Activated CD8-positive, alpha-beta T cell treated with anti-CD3 and anti-CD28 coated beads for 36 hours (primary cell): Measurements from ENCODE around the gene YIPF5. TPM values are rescaled to one million over a fixed set of nuclear protein-coding genes. Genes with fewer than 3 reads are reported as not detected.
A peak's percentile ranks its signal among the peaks of the same experiment; 100 is the strongest.

ENCODE experiments used
- ATAC-seq: fragments of 200-7000 bp; cut with Tn5 transposase; one replicate; pipeline ENCODE4 v1.10.0; 2021; ENCODE audit warnings: mild to moderate bottlenecking, moderate library complexity
- CTCF ChIA-PET: fragments of 350-600 bp; sonication (Branson Sonifier 250); formaldehyde crosslinking; loops from one replicate; lab custom pipeline; 2021; ENCODE audit warnings: antibody characterized with exemption; lab: Charles Lee
- POLR2A ChIA-PET: fragments of 350-600 bp; sonication (Branson Sonifier 250); formaldehyde crosslinking; loops from one replicate; lab custom pipeline; 2021; ENCODE audit warnings: antibody characterized with exemption; lab: Charles Lee
- DNase-seq: peaks from one replicate; pipeline ENCODE4 v3.0.0-alpha.2; 2020
- H3K27ac Mint-ChIP-seq: one replicate; pipeline ENCODE4 v1.8.0; 2021; ENCODE audit warnings: mild to moderate bottlenecking, mixed read lengths
- H3K27me3 Mint-ChIP-seq: one replicate; pipeline ENCODE4 v1.8.0; 2021; ENCODE audit warnings: mixed read lengths
- H3K36me3 Mint-ChIP-seq: one replicate; pipeline ENCODE4 v1.8.0; 2021; ENCODE audit warnings: low read depth, mixed read lengths
- H3K4me1 Mint-ChIP-seq: one replicate; pipeline ENCODE4 v1.8.0; 2021; ENCODE audit warnings: low read depth, mixed read lengths
- H3K4me3 Mint-ChIP-seq: one replicate; pipeline ENCODE4 v1.8.0; 2021; ENCODE audit warnings: mild to moderate bottlenecking, moderate library complexity, mixed read lengths
- H3K9me3 Mint-ChIP-seq: one replicate; pipeline ENCODE4 v1.8.0; 2021; ENCODE audit warnings: mixed read lengths
- CTCF ChIP-seq: fragments of 200-600 bp; IDR thresholded peaks from one replicate; pipeline ENCODE4 v1.8.0; 2022; ENCODE audit warnings: antibody characterized with exemption, mild to moderate bottlenecking
- intact Hi-C: fragments of 100-400 bp; cut with micrococcal nuclease; formaldehyde crosslinking; loops from one replicate; pipeline ENCODE4 v1.10.0; 2022
- total RNA-seq, 2 experiments: library from RNA; stranded (reverse); gene quantifications; one replicate each; pipeline ENCODE4 v1.2.3, GENCODE V29; 2021

YIPF5 gene
- total RNA-seq, 2 experiments from 2014 or later: 38.5 to 39.7 TPM

- CTCF ChIA-PET: interaction anchor here (1.8 to 7.2 kb wide), 4 partner anchors 9 to 1187 kb away, joined by 6 to 54 read pairs (median 18); partner anchors contain the start of genes KCTD16 and YIPF5
- Mint-ChIP-seq H3K36me3 (peaks cover 3% of the 10 kb centered on the region), H3K4me3 (peak overlapping the region; percentile 58), H3K4me1 (peaks cover 39% of the 10 kb centered on the region), H3K27ac (no peak overlapping the region), H3K9me3 (peaks cover 2% of the 10 kb centered on the region), H3K27me3 (no peaks in the 10 kb centered on the region)
- intact Hi-C loops: loop anchor here (2.0 to 10.0 kb wide), 3 partner anchors 19 to 1185 kb away; partner anchors contain the start of genes KCTD16 and YIPF5
- peak; percentile 71 for ATAC-seq
- POLR2A ChIA-PET: interaction anchor here (0.6 to 2.2 kb wide), 3 partner anchors 33 to 1187 kb away, joined by 3 to 7 read pairs (median 4); partner anchors contain the start of gene NR3C1
- peak; percentile 85 for DNase-seq
- TF ChIP-seq CTCF: no peak
Observed at GRCh38 chr5:144189800-144190429, 19.5 kb upstream of the YIPF5 start.

- Mint-ChIP-seq H3K4me1 (peaks cover 44% of the 10 kb centered on the region), H3K9me3 (peaks cover 2% of the 10 kb centered on the region), H3K27ac (no peak overlapping the region), H3K4me3 (peak overlapping the region; percentile 28), H3K27me3 (no peaks in the 10 kb centered on the region), H3K36me3 (peaks cover 3% of the 10 kb centered on the region)
- CTCF ChIA-PET: interaction anchor here (0.8 to 2.4 kb wide), 5 partner anchors 15 to 1264 kb away, joined by 3 to 9 read pairs (median 3); partner anchors contain the start of genes KCTD16 and YIPF5
- DNase-seq (peak; percentile 93), ATAC-seq (peak; percentile 44)
- POLR2A ChIA-PET: interaction anchor here (0.8 to 3.5 kb wide), 3 partner anchors 17 to 1186 kb away, joined by 3 to 19 read pairs (median 5); partner anchors contain the start of genes KCTD16 and YIPF5
- TF ChIP-seq CTCF: no peak
- intact Hi-C loops: loop anchor here (2.0 to 10.0 kb wide), 3 partner anchors 17 to 1183 kb away; partner anchors contain the start of genes KCTD16 and YIPF5
Observed at GRCh38 chr5:144187699-144188294, 17.3 kb upstream of the YIPF5 start.

GRCh38 chr5:144183254-144183889, 12.9 kb upstream of the YIPF5 start:
- CTCF ChIA-PET: interaction anchor here (0.6 to 1.8 kb wide), 5 partner anchors 8 to 82 kb away, joined by 3 to 5 read pairs (median 3); no protein-coding TSS in a partner anchor
- no peaks in the 10 kb centered on the region for H3K27me3 Mint-ChIP-seq
- POLR2A ChIA-PET: no interaction called here
- peak; percentile 82 for TF ChIP-seq CTCF
- intact Hi-C loops: loop anchor here (10.0 kb wide), 2 partner anchors 359 to 1179 kb away; no protein-coding TSS in a partner anchor
- no peaks in the 10 kb centered on the region for H3K9me3 Mint-ChIP-seq
- no peak overlapping the region for H3K4me3 Mint-ChIP-seq
- H3K36me3 Mint-ChIP-seq: no peaks in the 10 kb centered on the region
- H3K27ac Mint-ChIP-seq: no peak overlapping the region
- H3K4me1 Mint-ChIP-seq: peaks cover 38% of the 10 kb centered on the region
- DNase-seq: no peak
- no peak for ATAC-seq

GRCh38 chr5:144179226-144179625, 8.8 kb upstream of the YIPF5 start:
- Mint-ChIP-seq H3K4me3 (no peak overlapping the region), H3K27me3 (no peaks in the 10 kb centered on the region), H3K27ac (no peak overlapping the region), H3K36me3 (no peaks in the 10 kb centered on the region), H3K4me1 (peaks cover 13% of the 10 kb centered on the region), H3K9me3 (no peaks in the 10 kb centered on the region)
- ATAC-seq (no peak), DNase-seq (no peak)
- no peak for TF ChIP-seq CTCF
- intact Hi-C loops: no loop called here
- ChIA-PET CTCF (no interaction called here), POLR2A (interaction anchor here (1.3 kb wide), 1 partner anchor 9 kb away, joined by 4 read pairs; the partner anchor contains the start of genes KCTD16 and YIPF5)
